Astrocyte of the cerebellum (primary cell): ENCODE results near the gene C6orf132.

Experiments used
- DNase-seq: peaks from one replicate; pipeline ENCODE4 v3.0.0-alpha.2; 2011; ENCODE audit warnings: low read depth
- H3K4me3 ChIP-seq: 2 replicates; pipeline ENCODE4 v1.5.1; 2011; ENCODE audit warnings: mild to moderate bottlenecking, low read depth, low read length, moderate library complexity
- CTCF ChIP-seq: IDR thresholded peaks from 2 replicates; pipeline ENCODE4 v1.5.1; 2012; ENCODE audit warnings: low read length, low read depth, moderate library complexity, mild to moderate bottlenecking; ENCODE audit errors: missing control alignments
- in situ Hi-C: cut with HindIII; loops from 2 replicates; pipeline ENCODE4 v1.10.0; 2017; ENCODE audit warnings: low sequenced_read_pairs

C6orf132 gene

GRCh38 chr6:42162384-42162783 is 20.0 kb upstream of the C6orf132 start:
- no peak for TF ChIP-seq CTCF
- in situ Hi-C loops = no loop called here
- no peak overlapping the region for H3K4me3 ChIP-seq
- DNase-seq = no peak

GRCh38 chr6:42159431-42160024 is 17.1 kb upstream of the C6orf132 start:
- no peak for TF ChIP-seq CTCF
- in situ Hi-C loops = no loop called here
- no peak overlapping the region for H3K4me3 ChIP-seq
- no peak for DNase-seq

- no peak for DNase-seq
- in situ Hi-C loops = no loop called here
- no peak overlapping the region for H3K4me3 ChIP-seq
- no peak for TF ChIP-seq CTCF
Observed at GRCh38 chr6:42158631-42159030, 16.2 kb upstream of the C6orf132 start.

GRCh38 chr6:42158011-42158410 is 15.6 kb upstream of the C6orf132 start:
- in situ Hi-C loops = no loop called here
- DNase-seq = no peak
- TF ChIP-seq CTCF = no peak
- no peak overlapping the region for H3K4me3 ChIP-seq

GRCh38 chr6:42156638-42157037 is 14.2 kb upstream of the C6orf132 start:
- DNase-seq = no peak
- in situ Hi-C loops = no loop called here
- H3K4me3 ChIP-seq = no peak overlapping the region
- no peak for TF ChIP-seq CTCF

- H3K4me3 ChIP-seq = no peak overlapping the region
- in situ Hi-C loops = no loop called here
- no peak for TF ChIP-seq CTCF
- no peak for DNase-seq
Observed at GRCh38 chr6:42155293-42155692, 12.9 kb upstream of the C6orf132 start.
